OCI-LY7 (cell line): ENCODE measurements around the gene ATP1A2.

Experiments
- CTCF ChIP-seq: fragments of 200-600 bp; sonication (generic); conservative IDR thresholded peaks from 2 replicates; pipeline ENCODE4 v1.5.1; 2014; ENCODE audit warnings: mild to moderate bottlenecking, antibody characterized with exemption, low read length, moderate library complexity, mixed read lengths
- EZH2phosphoT487 ChIP-seq: fragments of 200-600 bp; sonication (generic); IDR thresholded peaks from 2 replicates; pipeline ENCODE4 v1.6.1; 2018; ENCODE audit warnings: low read depth, borderline replicate concordance, mild to moderate bottlenecking, mixed run types, antibody characterized with exemption, low read length, moderate library complexity, mixed read lengths

DNA sequence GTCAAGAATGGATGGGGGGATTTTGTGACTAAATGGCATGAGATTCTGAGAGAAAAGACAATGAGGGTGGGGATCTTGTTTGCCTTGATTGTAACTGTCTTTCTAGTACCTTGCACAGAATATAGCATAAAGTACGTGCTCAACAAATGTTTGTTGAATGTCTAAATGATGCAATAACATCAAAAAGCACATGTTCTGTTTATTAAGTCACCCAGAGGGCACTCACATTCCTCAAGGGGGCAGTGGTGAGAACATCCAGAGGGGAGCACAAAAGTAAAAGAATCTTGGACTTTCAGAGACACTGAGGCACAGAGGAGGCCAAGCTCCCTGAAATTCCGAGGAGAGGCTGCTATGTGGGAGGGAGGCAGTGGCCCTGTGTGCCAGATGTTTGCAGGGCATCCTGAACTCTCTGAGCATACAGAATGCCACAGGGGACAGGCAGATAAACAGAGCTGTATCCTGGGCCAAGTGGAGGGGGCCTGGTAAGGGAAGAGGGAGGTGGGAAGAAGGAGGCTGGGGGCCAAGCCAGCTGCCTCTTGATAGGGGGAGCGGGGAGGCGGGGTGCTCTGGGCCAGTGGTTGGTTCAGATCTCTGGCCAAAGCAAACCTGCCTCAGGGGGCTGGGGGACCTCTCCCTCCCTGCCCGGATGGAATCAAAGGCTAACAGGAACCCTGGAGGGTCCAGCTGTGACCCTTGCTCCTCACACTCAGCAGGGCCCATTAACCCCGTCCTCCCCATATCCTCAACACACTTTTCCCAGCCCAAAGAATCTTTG, 6.5 kb upstream of the ATP1A2 start:
- peak; percentile 81 for TF ChIP-seq CTCF
- no peak for TF ChIP-seq EZH2phosphoT487
